AG09309 (cell line): ENCODE data around the gene EVC2.

Source experiments
- DNase-seq: peaks from one replicate; pipeline ENCODE4 v3.0.0-alpha.2; 2010; ENCODE audit warnings: low read depth
- H3K4me3 ChIP-seq: 2 replicates; pipeline ENCODE4 v1.5.1; 2011; ENCODE audit warnings: mild to moderate bottlenecking, low read depth, low read length, moderate library complexity; ENCODE audit not compliant: control insufficient read depth
- CTCF ChIP-seq: IDR thresholded peaks from 2 replicates; pipeline ENCODE4 v1.5.1; 2011; ENCODE audit warnings: mild to moderate bottlenecking, low read depth, low read length, inconsistent platforms; ENCODE audit not compliant: insufficient read depth, control insufficient read depth; ENCODE audit errors: missing control alignments

The EVC2 gene

GRCh38 chr4:5566991-5567390, 141.4 kb downstream of the EVC2 start:
- no peak overlapping the region for H3K4me3 ChIP-seq
- no peak for TF ChIP-seq CTCF
- no peak for DNase-seq

DNA sequence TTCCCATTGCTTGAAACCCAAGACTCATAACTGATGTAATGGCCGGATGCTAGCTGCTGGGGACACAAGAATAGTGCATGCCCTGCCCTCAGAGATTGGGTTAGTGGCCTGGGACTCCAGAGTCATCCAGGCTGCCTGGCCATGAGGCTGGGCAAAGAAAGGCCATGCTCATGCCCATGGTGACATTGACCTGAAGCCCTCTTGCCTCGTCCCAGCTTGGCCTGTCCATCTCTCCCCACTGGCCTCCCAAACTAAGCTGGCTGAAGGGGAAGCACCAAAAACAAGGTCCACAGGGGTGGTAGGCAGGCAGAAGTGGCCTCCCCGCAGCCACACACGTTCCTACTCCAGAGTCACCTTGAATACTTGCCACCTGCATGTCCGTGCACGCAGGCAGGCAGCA, 141.8 kb downstream of the EVC2 start:
- DNase-seq: no peak
- no peak overlapping the region for H3K4me3 ChIP-seq

DNA sequence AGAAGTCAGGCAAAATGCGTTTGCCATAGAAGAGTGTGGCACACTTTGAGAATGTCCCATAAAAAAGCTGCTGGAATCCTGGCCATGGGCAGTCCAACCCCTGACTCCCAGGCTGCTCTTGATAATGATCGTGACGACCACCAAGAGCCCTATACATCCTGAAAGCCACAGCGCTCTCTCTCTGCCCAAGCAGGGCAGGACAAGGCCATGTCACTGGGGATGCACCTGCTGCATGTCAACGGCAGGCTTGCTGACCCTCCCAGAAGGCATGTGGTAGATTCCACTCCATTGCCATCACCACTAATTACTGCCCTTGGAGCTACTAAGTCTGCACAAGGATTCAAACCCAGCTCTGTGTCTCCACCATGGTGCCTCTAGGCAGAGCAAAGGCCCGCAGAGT, 144.5 kb downstream of the EVC2 start:
- H3K4me3 ChIP-seq: no peak overlapping the region
- DNase-seq: no peak
- TF ChIP-seq CTCF: no peak

More for the DNA sequence above, 141.8 kb downstream of the EVC2 start:
- TF ChIP-seq CTCF: no peak

GRCh38 chr4:5562476-5562875, 145.9 kb downstream of the EVC2 start:
- no peak overlapping the region for H3K4me3 ChIP-seq
- TF ChIP-seq CTCF: no peak
- no peak for DNase-seq

- H3K4me3 ChIP-seq: no peak overlapping the region
- TF ChIP-seq CTCF: no peak
- DNase-seq: no peak
Observed at GRCh38 chr4:5561286-5561685, 147.1 kb downstream of the EVC2 start.

GRCh38 chr4:5558502-5558901, 149.9 kb downstream of the EVC2 start:
- no peak for DNase-seq
- no peak for TF ChIP-seq CTCF
- H3K4me3 ChIP-seq: no peak overlapping the region

- no peak overlapping the region for H3K4me3 ChIP-seq
- no peak for DNase-seq
Observed at GRCh38 chr4:5554376-5554775, 154.0 kb downstream of the EVC2 start.

More at GRCh38 chr4:5554376-5554775, 154.0 kb downstream of the EVC2 start:
- TF ChIP-seq CTCF: no peak
